ENCODE measurements around the gene FADS6.

FADS6 gene

DNA sequence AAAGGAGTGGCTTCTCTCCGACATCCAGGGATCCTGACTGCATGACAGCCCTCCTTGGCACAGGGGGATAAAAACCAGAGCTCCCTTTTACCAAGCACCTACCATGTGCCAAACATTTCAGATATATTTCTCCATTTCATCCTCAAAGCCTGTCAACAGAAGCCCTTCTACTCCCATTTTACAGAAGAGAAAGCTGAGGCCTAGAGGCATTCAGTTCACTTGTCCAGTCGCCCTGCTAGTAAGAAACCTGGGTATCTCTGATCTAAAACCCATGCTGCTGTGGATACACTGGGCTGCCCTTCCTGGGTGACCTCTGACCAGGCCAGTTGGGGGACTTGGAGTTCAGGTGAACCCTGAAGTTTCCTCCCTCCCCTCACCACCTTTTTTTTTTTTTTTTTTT lies 14.8 kb downstream of the FADS6 start:
- TF ChIP-seq FOXP2 (optimal IDR thresholded peaks at IDR 0.05; ENCODE audit: borderline replicate concordance, extremely low read depth, extremely low read length, insufficient read depth) (no peak), SIN3A (IDR thresholded peaks at IDR 0.05; ENCODE audit: borderline replicate concordance, insufficient read depth, low read length) (no peak), POLR2AphosphoS5 (IDR thresholded peaks at IDR 0.05; ENCODE audit: low read depth, low read length) (no peak), TAF1 (IDR thresholded peaks at IDR 0.05; ENCODE audit: borderline replicate concordance, insufficient read depth, low read length) (no peak)
- TF ChIP-seq, protein P1, sequence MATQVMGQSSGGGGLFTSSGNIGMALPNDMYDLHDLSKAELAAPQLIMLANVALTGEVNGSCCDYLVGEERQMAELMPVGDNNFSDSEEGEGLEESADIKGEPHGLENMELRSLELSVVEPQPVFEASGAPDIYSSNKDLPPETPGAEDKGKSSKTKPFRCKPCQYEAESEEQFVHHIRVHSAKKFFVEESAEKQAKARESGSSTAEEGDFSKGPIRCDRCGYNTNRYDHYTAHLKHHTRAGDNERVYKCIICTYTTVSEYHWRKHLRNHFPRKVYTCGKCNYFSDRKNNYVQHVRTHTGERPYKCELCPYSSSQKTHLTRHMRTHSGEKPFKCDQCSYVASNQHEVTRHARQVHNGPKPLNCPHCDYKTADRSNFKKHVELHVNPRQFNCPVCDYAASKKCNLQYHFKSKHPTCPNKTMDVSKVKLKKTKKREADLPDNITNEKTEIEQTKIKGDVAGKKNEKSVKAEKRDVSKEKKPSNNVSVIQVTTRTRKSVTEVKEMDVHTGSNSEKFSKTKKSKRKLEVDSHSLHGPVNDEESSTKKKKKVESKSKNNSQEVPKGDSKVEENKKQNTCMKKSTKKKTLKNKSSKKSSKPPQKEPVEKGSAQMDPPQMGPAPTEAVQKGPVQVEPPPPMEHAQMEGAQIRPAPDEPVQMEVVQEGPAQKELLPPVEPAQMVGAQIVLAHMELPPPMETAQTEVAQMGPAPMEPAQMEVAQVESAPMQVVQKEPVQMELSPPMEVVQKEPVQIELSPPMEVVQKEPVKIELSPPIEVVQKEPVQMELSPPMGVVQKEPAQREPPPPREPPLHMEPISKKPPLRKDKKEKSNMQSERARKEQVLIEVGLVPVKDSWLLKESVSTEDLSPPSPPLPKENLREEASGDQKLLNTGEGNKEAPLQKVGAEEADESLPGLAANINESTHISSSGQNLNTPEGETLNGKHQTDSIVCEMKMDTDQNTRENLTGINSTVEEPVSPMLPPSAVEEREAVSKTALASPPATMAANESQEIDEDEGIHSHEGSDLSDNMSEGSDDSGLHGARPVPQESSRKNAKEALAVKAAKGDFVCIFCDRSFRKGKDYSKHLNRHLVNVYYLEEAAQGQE (IDR thresholded peaks at IDR 0.05; ENCODE audit: insufficient read depth in 1 of 2, low read depth in 2 of 2, low read length in 2 of 2) = no peak

DNA sequence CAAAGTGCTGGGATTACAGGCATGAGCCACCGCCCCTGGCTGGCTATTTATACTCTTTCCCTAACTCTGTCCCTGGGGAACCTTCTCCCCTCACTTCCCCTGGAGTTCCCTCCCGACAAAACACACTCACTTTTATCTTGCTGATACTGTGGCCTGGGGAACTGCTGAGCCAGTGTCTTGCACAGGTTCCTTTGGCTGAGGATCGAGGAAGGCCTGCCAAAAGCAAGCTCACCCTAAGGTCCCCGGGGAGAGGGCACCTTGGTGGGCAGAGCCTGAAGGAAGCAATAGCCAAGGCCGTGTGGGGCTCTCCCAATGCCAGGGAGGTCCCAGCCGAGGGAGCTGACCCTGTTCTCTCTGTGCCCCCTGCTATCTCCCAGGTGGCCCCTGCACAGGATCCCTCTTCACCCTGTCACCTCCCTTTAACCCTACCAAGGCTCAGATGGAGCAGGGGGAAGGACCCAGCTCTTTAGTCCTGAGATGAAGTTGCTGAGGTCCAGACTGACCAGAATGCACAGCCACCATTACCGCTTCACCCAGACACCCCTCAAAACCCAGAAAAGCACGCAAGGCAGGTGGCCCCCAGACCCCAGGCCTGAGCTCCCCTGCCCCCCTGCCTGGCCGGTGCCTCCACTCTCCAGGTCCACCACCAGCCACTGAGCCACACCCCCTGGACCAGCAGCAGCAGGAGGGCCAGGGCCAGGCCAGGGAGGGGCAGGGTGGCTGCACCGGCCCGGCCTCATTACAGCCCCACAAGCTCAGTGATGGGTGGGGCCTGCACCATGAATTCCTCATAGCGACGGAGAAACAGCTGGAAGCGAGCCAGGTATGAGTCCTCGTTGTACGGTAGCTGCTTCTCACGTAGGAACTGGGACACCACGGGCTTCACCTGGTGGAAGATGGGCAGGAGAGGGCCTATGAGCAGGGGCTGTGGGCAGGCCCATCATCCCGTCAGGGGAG lies 15.6 kb downstream of the FADS6 start:
- TF ChIP-seq, protein P1 (IDR thresholded peaks at IDR 0.05; ENCODE audit: insufficient read depth in 1 of 2, low read depth in 2 of 2, low read length in 2 of 2) = no peak
- no peak for TF ChIP-seq FOXP2 (optimal IDR thresholded peaks at IDR 0.05; ENCODE audit: borderline replicate concordance, extremely low read depth, extremely low read length, insufficient read depth)
- TF ChIP-seq SIN3A (IDR thresholded peaks at IDR 0.05; ENCODE audit: borderline replicate concordance, insufficient read depth, low read length) = no peak
- TF ChIP-seq POLR2AphosphoS5 (IDR thresholded peaks at IDR 0.05; ENCODE audit: low read depth, low read length) = no peak
- no peak for TF ChIP-seq TAF1 (IDR thresholded peaks at IDR 0.05; ENCODE audit: borderline replicate concordance, insufficient read depth, low read length)

DNA sequence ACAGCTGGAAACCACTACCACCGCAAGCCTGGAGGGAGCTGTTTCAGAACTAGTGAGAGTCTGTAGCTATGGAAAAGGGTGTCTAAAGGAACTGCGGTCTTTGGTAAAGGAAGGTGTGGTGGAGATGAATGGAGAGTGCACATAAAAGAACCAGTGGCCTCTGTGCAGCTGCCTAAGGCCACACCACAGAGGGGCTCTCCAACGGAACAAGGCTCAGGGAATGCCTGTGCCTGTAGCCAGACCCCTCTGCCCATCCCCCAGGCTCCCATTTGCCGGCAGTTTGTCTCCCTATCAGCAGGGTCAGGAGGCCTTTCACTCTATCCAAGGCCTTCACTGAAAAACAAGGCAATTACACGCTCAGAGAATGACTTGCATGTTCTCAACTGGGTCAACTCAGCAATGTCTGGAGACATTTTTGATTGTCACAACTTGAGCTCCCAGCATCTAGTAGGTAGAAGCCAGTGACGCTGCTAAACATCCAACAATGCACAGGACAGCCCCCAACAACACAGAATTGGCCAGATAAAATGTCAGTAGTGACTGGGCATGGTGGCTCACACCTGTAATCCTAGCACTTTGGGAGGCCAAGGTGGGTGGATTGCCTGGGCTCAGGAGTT lies 17.3 kb downstream of the FADS6 start:
- no peak for TF ChIP-seq SIN3A (IDR thresholded peaks at IDR 0.05; ENCODE audit: borderline replicate concordance, insufficient read depth, low read length)
- TF ChIP-seq, protein P1 (IDR thresholded peaks at IDR 0.05; ENCODE audit: insufficient read depth in 1 of 2, low read depth in 2 of 2, low read length in 2 of 2) = no peak
- no peak for TF ChIP-seq TAF1 (IDR thresholded peaks at IDR 0.05; ENCODE audit: borderline replicate concordance, insufficient read depth, low read length)
- no peak for TF ChIP-seq POLR2AphosphoS5 (IDR thresholded peaks at IDR 0.05; ENCODE audit: low read depth, low read length)
- TF ChIP-seq FOXP2 (optimal IDR thresholded peaks at IDR 0.05; ENCODE audit: borderline replicate concordance, extremely low read depth, extremely low read length, insufficient read depth) = no peak

DNA sequence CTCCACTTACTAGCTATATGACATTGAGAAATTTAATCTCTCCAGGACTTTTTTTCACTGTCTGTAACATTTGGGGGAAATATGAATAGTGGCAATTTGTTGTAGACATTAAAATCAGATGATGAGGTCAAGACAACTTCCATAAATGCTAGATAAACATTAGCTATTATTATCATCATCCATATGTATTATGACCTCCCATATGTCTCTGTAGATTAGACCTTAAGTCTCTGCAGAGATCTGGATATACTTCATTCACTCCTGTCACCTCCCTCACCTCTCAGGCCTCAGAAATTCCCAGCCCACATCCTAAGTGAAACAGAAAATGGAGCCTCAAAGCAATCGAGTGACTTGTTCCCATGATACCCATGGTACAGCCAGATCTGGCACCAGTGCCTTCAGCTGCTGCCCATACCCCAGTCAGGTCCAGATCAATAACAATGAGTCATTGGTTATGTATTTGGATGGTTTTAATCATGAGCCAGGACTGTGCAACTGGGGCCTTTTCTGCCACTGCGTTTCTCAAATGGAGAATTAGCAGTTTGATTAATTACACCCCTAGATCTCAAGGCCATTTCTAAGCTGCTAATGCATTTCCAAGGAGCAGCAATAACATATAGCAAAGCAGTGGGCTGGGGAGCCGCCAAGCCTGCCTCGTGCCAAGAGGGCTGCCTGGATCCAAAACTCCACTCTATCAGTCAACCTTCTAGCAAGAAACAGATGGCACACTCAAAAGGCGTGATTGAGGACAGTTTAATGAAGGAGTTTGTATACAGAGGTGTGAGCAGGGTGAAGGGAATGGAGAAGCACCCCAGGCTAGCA lies 18.1 kb downstream of the FADS6 start:
- no peak for TF ChIP-seq FOXP2 (optimal IDR thresholded peaks at IDR 0.05; ENCODE audit: borderline replicate concordance, extremely low read depth, extremely low read length, insufficient read depth)
- TF ChIP-seq POLR2AphosphoS5 (IDR thresholded peaks at IDR 0.05; ENCODE audit: low read depth, low read length) = no peak
- no peak for TF ChIP-seq TAF1 (IDR thresholded peaks at IDR 0.05; ENCODE audit: borderline replicate concordance, insufficient read depth, low read length)
- TF ChIP-seq, protein P1 (IDR thresholded peaks at IDR 0.05; ENCODE audit: insufficient read depth in 1 of 2, low read depth in 2 of 2, low read length in 2 of 2) = no peak
- no peak for TF ChIP-seq SIN3A (IDR thresholded peaks at IDR 0.05; ENCODE audit: borderline replicate concordance, insufficient read depth, low read length)
